DOHH2 (cell line): ENCODE data around the gene MRC1.

ENCODE experiments used
- H3F3A ChIP-seq: fragments of 200-600 bp; sonication (generic), shearing (Covaris generic); 2 replicates; pipeline ENCODE4 v1.6.0; 2016; ENCODE audit warnings: antibody characterized with exemption, mild to moderate bottlenecking; ENCODE audit not compliant: control insufficient read depth, insufficient read depth
- H3K27ac ChIP-seq: fragments of 200-600 bp; sonication (generic); 2 replicates; pipeline ENCODE4 v1.5.1; 2014; ENCODE audit warnings: low read depth, mild to moderate bottlenecking, low read length, moderate library complexity
- H3K27me3 ChIP-seq: fragments of 200-600 bp; sonication (generic); 2 replicates; pipeline ENCODE4 v1.6.1; 2014; ENCODE audit warnings: mild to moderate bottlenecking, low read length, mixed read lengths; ENCODE audit not compliant: control insufficient read depth
- H3K36me3 ChIP-seq: fragments of 200-600 bp; sonication (generic); 2 replicates; pipeline ENCODE4 v1.6.1; 2014; ENCODE audit warnings: mild to moderate bottlenecking, low read length, moderate library complexity, mixed read lengths; ENCODE audit not compliant: control insufficient read depth
- H3K4me1 ChIP-seq: fragments of 200-600 bp; sonication (generic); 2 replicates; pipeline ENCODE4 v1.6.1; 2014; ENCODE audit warnings: mild to moderate bottlenecking, low read length, mixed read lengths; ENCODE audit not compliant: control insufficient read depth
- H3K4me2 ChIP-seq: fragments of 200-600 bp; sonication (generic); 2 replicates; pipeline ENCODE4 v1.6.0; 2014; ENCODE audit warnings: mild to moderate bottlenecking, low read length, moderate library complexity
- H3K4me3 ChIP-seq: fragments of 200-600 bp; sonication (generic); 2 replicates; pipeline ENCODE4 v1.5.1; 2014; ENCODE audit warnings: mild to moderate bottlenecking, low read length, mixed read lengths
- H3K79me2 ChIP-seq: fragments of 200-600 bp; sonication (generic); 2 replicates; pipeline ENCODE4 v1.6.1; 2014; ENCODE audit warnings: mild to moderate bottlenecking, low read length, mixed read lengths; ENCODE audit not compliant: control insufficient read depth
- H3K9me2 ChIP-seq: fragments of 200-600 bp; sonication (generic); replicated peaks from 2 replicates; pipeline ENCODE4 v1.6.1; 2014; ENCODE audit warnings: mild to moderate bottlenecking, low read length, mixed read lengths; ENCODE audit not compliant: control insufficient read depth
- H3K9me3 ChIP-seq: fragments of 200-600 bp; sonication (generic); 2 replicates; pipeline ENCODE4 v1.6.1; 2014; ENCODE audit warnings: antibody characterized with exemption, low read length, mixed read lengths; ENCODE audit not compliant: control insufficient read depth, insufficient read depth
- H4K20me1 ChIP-seq: fragments of 200-600 bp; sonication (generic); 2 replicates; pipeline ENCODE4 v1.6.0; 2014; ENCODE audit warnings: low read depth, mild to moderate bottlenecking, antibody characterized with exemption, low read length, moderate library complexity; ENCODE audit not compliant: control insufficient read depth, insufficient read depth
- CTCF ChIP-seq: fragments of 200-600 bp; sonication (generic); IDR thresholded peaks from one replicate; pipeline ENCODE4 v1.5.1; 2014; ENCODE audit warnings: antibody characterized with exemption, mild to moderate bottlenecking, low read depth, low read length; ENCODE audit not compliant: poor library complexity, severe bottlenecking
- EZH2phosphoT487 ChIP-seq: fragments of 200-600 bp; sonication (generic); IDR thresholded peaks from 2 replicates; pipeline ENCODE4 v1.6.1; 2017; ENCODE audit warnings: borderline replicate concordance, mild to moderate bottlenecking, antibody characterized with exemption, low read length, moderate library complexity, mixed read lengths

MRC1 gene

GRCh38 chr10:17820943-17821342 is 11.8 kb downstream of the MRC1 start:
- TF ChIP-seq CTCF (no peak), EZH2phosphoT487 (no peak)
- H3K4me3 ChIP-seq = no peak overlapping the region
- no peaks in the 10 kb centered on the region for H3K4me1 ChIP-seq
- no peak overlapping the region for H3K4me2 ChIP-seq
- no peaks in the 10 kb centered on the region for H3K79me2 ChIP-seq
- no peaks in the 10 kb centered on the region for H3K9me2 ChIP-seq
- H3K27me3 ChIP-seq = no peaks in the 10 kb centered on the region
- H3F3A ChIP-seq = no peaks in the 10 kb centered on the region
- H3K9me3 ChIP-seq = no peaks in the 10 kb centered on the region
- no peaks in the 10 kb centered on the region for H3K36me3 ChIP-seq
- no peak overlapping the region for H3K27ac ChIP-seq
- no peaks in the 10 kb centered on the region for H4K20me1 ChIP-seq

- Histone ChIP-seq H3K9me2 (no peaks in the 10 kb centered on the region), H3K4me3 (no peak overlapping the region), H4K20me1 (no peaks in the 10 kb centered on the region), H3K4me2 (no peak overlapping the region), H3K36me3 (no peaks in the 10 kb centered on the region), H3K79me2 (no peaks in the 10 kb centered on the region), H3K27ac (no peak overlapping the region), H3K9me3 (no peaks in the 10 kb centered on the region), H3K4me1 (no peaks in the 10 kb centered on the region), H3F3A (no peaks in the 10 kb centered on the region), H3K27me3 (no peaks in the 10 kb centered on the region)
- TF ChIP-seq CTCF (no peak), EZH2phosphoT487 (no peak)
These were observed 12.7 kb downstream of the MRC1 start for GRCh38 chr10:17821893-17822292.

DNA sequence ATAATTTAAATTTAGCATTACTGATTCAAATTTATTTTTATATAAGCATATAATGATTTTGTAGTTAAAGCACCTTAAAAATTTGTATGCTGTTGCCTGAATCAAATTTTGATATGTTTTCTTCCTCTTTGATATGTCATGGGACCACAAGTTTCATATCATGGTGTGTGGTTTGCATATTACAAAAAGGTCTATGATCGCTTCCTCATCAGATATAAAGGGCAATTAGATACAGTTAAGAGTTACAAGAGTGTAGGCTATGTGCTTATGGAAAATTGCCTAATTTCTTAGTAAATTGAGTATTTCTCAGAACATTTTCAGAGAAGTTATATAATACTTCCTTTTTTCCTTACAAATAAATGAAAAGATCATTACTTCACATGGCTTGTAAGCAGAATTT is 22.2 kb downstream of the MRC1 start:
- Histone ChIP-seq H3K9me3 (no peaks in the 10 kb centered on the region), H3K36me3 (no peaks in the 10 kb centered on the region), H3K9me2 (no peaks in the 10 kb centered on the region), H3K4me3 (no peak overlapping the region), H3K27ac (no peak overlapping the region), H3F3A (no peaks in the 10 kb centered on the region), H3K4me1 (no peaks in the 10 kb centered on the region), H4K20me1 (no peaks in the 10 kb centered on the region), H3K79me2 (no peaks in the 10 kb centered on the region), H3K27me3 (peaks cover 11% of the 10 kb centered on the region; the same call in 1 of the 2 replicates), H3K4me2 (no peak overlapping the region)
- TF ChIP-seq EZH2phosphoT487 = no peak
- no peak for TF ChIP-seq CTCF

DNA sequence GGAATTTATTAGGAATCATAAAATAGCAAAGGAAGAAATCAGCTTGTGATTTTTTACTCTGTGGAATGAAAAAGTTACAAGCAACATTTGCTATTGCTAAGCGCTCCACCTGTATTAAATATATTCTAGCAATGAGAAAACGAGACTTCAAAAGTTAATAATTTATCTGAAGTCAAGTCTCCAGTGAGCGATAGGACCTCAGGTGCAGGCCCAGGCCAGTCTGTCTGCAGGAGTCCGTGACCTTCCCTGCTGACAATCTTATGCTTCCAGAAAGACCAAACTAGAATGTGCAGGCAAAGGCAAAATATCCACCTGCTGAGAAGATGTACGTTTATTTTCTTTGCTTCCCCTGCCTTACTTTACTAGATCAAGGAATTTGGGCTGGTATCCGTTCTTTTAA is 22.7 kb downstream of the MRC1 start:
- H3K4me1 ChIP-seq = no peaks in the 10 kb centered on the region
- no peak overlapping the region for H3K4me3 ChIP-seq
- H3K9me2 ChIP-seq = no peaks in the 10 kb centered on the region
- no peaks in the 10 kb centered on the region for H3K9me3 ChIP-seq
- no peaks in the 10 kb centered on the region for H4K20me1 ChIP-seq
- no peak overlapping the region for H3K27ac ChIP-seq
- no peaks in the 10 kb centered on the region for H3F3A ChIP-seq
- no peak overlapping the region for H3K4me2 ChIP-seq
- peaks cover 11% of the 10 kb centered on the region; the same call in 1 of the 2 replicates for H3K27me3 ChIP-seq
- H3K79me2 ChIP-seq = no peaks in the 10 kb centered on the region
- TF ChIP-seq CTCF (no peak), EZH2phosphoT487 (no peak)
- no peaks in the 10 kb centered on the region for H3K36me3 ChIP-seq
